Epithelial cell of esophagus (primary cell): ENCODE data around the gene IFNGR1.

Experiments used
- DNase-seq: peaks from one replicate; pipeline ENCODE4 v3.0.0; 2010; ENCODE audit warnings: low read depth
- H3K4me3 ChIP-seq: 2 replicates; pipeline ENCODE4 v1.5.1; 2011; ENCODE audit warnings: mild to moderate bottlenecking, low read length, control low read depth
- TF ChIP-seq, protein P1 (sequence below): IDR thresholded peaks from 2 replicates; pipeline ENCODE4 v1.5.1; 2011; ENCODE audit warnings: low read depth, mild to moderate bottlenecking, low read length, control low read depth, inconsistent platforms; ENCODE audit not compliant: insufficient read depth; ENCODE audit errors: missing control alignments

IFNGR1 gene

DNA sequence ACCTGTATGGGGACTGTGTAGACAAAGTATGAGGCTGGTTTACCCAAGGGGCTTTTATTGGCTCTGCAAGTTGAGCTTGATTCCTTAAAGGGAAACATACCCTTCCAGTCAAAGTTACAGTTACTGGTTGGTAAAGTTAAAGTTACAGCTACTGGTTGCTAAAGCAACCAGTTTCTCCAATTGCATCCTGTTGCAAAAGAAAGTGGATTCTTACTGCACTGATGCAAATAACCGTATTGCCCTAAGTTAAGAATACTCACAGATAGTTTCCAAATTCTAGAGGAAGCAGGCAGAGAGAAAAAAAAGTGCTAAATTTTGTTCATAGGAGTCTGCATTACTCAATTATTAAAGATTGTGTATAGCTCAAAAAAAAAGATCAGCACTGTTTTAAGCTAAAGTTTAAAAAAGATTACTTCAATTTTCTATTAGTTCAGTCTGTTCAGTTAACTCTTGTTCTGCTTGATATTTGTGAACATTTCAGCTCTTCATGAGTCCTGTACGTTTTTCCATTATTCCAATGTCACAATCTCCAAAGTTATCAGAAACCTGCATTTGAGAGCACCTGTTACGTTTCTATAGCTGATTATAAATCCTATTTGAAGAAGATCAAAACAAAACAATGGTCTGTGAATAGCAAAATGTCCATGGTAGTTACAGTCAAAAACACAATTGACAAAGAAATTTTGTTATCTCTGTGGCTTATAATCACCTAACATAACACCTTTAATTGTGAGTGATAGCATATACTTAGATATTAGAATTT is 37.1 kb downstream of the IFNGR1 start:
- H3K4me3 ChIP-seq, result no peak overlapping the region
- TF ChIP-seq, protein P1, sequence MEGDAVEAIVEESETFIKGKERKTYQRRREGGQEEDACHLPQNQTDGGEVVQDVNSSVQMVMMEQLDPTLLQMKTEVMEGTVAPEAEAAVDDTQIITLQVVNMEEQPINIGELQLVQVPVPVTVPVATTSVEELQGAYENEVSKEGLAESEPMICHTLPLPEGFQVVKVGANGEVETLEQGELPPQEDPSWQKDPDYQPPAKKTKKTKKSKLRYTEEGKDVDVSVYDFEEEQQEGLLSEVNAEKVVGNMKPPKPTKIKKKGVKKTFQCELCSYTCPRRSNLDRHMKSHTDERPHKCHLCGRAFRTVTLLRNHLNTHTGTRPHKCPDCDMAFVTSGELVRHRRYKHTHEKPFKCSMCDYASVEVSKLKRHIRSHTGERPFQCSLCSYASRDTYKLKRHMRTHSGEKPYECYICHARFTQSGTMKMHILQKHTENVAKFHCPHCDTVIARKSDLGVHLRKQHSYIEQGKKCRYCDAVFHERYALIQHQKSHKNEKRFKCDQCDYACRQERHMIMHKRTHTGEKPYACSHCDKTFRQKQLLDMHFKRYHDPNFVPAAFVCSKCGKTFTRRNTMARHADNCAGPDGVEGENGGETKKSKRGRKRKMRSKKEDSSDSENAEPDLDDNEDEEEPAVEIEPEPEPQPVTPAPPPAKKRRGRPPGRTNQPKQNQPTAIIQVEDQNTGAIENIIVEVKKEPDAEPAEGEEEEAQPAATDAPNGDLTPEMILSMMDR, result no peak
- no peak for DNase-seq

DNA sequence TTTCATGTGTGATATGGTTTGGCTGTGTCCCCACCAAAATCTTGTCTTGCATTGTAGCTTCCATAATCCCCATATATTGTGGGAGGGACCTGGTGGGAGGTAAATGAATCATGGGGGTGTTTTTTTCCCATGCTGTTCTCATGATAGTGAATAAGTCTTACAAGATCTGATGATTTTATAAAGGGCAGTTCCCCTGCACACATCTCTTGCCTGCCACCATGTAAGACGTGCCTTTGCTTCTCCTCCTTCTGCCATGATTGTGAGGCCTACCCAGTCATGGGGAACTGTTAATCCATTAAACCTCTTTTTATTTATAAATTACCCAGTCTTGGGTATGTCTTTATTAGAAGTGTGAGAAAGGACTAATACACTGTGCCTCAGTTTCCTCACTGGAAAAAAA is 41.6 kb downstream of the IFNGR1 start:
- TF ChIP-seq, protein P1, result no peak
- no peak for DNase-seq
- no peak overlapping the region for H3K4me3 ChIP-seq

- no peak overlapping the region for H3K4me3 ChIP-seq
- DNase-seq, result no peak
- TF ChIP-seq, protein P1, result no peak
Measured at GRCh38 chr6:137176729-137177128, 42.5 kb downstream of the IFNGR1 start.

DNA sequence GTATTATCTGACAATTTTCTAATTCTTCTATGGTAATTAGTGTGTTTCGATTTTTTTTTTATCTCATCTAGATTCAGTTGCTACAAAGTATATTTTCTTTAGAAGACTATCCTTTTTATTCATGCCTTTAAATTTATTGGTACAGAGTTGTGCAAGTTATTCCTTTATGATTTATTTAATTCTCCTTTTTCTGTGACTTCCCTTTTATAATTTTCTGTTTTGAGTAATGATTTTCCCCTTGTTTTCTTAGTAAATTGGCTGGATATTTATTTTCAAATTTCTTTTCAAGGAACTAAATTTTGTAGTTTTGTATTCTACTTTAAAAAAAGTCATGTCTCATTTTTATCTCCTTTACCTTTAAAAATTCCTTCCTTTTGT is 43.3 kb downstream of the IFNGR1 start:
- DNase-seq, result no peak
- H3K4me3 ChIP-seq, result no peak overlapping the region
- TF ChIP-seq, protein P1, result no peak

DNA sequence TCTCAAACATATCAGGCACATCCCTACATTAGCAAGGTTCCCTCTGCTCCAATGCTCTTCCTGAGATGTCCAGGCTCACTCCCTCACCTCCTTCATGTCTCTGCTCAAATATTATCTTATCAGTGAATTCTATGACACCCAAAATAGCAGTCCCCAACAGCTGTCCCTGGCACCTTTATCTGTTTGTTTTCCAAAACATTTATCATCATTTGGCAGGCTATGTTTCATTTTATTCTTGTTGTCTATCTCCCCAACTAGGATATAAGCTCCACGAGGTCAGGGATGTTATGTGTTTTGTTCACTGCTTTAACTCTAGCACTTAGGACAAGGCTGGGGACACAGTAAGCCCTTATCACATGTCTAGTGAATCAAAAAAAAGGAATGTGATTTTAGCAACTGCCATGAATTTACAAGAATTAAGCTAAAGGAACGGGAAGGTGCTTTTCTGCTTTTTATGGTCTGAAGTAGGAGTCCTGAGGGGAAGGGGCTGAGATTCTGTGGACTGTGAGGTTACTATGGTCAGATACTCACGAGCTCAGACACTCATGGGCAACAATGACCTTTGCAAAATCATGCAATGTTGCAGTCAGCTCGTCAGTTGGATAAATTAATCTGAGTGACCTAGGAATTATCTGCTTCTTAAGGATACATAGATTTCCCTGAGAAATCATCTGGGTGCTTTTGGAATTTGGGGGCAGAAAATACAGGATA is 43.9 kb downstream of the IFNGR1 start:
- TF ChIP-seq, protein P1, result no peak
- no peak overlapping the region for H3K4me3 ChIP-seq
- DNase-seq, result no peak

DNA sequence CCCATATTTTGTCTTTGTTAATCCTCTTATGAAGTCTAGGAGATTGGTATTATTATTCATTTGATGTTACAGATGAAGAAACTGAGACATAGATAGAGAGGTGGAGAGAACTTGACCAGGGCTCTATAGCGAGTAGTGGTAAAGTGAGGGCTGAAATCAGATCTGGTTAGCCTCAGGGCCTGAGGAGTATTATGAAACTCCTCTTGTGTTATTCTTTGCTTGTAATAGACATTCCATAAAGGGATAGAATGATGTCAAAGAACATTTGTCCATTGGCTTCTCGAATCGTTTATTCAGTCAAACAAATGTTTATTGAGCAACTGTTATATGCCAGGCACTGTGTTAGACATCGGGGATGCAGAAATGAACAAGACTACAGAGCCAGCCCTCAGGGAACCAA is 45.7 kb downstream of the IFNGR1 start, which contains the start of gene IL22RA2:
Gene IL22RA2 (minus strand): TSS at position 144 of the 400 bp plus-strand sequence. CDS start 11,895 bp downstream, outside the sequence.
- H3K4me3 ChIP-seq, result no peak within 1 kb of the TSS
- no peak for DNase-seq
- TF ChIP-seq, protein P1, result no peak
